Muscle layer of duodenum (tissue), 2 donors: Measurements from ENCODE around the gene EHD3.

Source experiments
- H3K27ac ChIP-seq: one replicate; pipeline ENCODE4 v1.7.0; 2013; ENCODE audit warnings: mild to moderate bottlenecking, low read length
- H3K27me3 ChIP-seq: one replicate; pipeline ENCODE4 v1.7.0; 2013; ENCODE audit warnings: low read depth, mild to moderate bottlenecking, control low read depth, low read length
- H3K36me3 ChIP-seq, 2 donors: one replicate each; pipeline ENCODE4 v1.7.0; 2013; ENCODE audit warnings: low read length in 2 of 2, control low read depth in 1 of 2, mild to moderate bottlenecking in 1 of 2; ENCODE audit not compliant: insufficient read depth in 2 of 2, control insufficient read depth in 1 of 2
- H3K4me1 ChIP-seq, 2 donors: one replicate each; pipeline ENCODE4 v1.7.0; 2013; ENCODE audit warnings: low read length in 2 of 2, mild to moderate bottlenecking in 2 of 2, control low read depth in 1 of 2, moderate library complexity in 1 of 2; ENCODE audit not compliant: insufficient read depth in 2 of 2, control insufficient read depth in 1 of 2
- H3K4me3 ChIP-seq, 2 donors: one replicate each; pipeline ENCODE4 v1.7.0; 2013; ENCODE audit warnings: low read length in 2 of 2, low read depth in 1 of 2, mild to moderate bottlenecking in 1 of 2
- H3K9me3 ChIP-seq, 2 donors: one replicate each; pipeline ENCODE4 v1.7.0; 2013; ENCODE audit warnings: low read length in 2 of 2, control low read depth in 1 of 2, mild to moderate bottlenecking in 1 of 2; ENCODE audit not compliant: control insufficient read depth in 1 of 2
- donor health status: healthy.

Gene EHD3

DNA sequence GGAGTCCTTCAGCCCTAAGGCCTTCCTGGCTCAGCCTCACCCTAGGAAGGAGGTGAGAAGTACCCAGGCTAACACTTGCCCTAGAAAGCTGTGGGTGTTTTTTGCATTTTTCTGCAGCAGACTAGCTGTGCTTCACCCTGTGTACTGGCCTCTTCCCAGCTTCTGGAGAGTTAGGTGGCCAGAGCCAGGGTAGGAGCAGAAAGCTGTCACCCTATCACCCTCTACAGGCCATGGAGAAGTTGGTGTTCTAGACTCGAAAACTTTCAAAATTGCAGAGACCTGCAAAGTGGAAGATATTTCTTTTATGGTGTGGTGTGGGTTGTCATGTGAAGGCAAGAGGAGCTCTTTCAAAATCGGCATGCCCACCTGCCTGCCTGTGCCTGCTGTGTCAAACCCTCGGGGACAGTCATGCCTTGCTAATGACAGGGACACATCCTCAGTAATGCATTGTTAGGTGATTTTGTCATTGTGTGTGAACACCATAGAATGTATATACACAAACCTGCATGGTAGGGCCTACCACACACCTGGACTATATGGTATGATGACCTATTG, 29.8 kb downstream of the EHD3 start:
- peaks cover 0 to 24% of the 10 kb centered on the region in 2 donors for H3K36me3 ChIP-seq
- H3K9me3 ChIP-seq, result no peaks in the 10 kb centered on the region
- no peaks in the 10 kb centered on the region for H3K4me1 ChIP-seq
- H3K27me3 ChIP-seq, result no peaks in the 10 kb centered on the region
- H3K4me3 ChIP-seq, result no peak overlapping the region
- H3K27ac ChIP-seq, result no peak overlapping the region

DNA sequence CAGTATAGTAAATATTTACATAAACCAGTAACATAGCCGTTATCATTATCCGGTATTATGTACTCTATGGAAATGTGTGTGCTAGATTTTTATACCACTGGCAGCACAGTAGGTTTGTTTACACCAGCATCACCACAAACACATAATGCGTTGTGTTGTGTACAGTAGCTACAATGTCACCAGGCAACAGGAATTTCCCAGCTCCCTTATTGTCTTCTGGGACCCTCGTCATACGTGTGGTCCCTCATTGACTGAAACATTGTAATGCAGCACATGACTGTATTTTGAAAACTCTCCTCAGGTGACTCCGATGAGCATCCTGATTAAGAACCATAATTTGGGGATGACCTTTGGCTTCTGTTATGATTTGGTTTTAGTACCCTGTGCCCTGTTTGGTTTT, 31.3 kb downstream of the EHD3 start:
- Histone ChIP-seq H3K4me1 (no peaks in the 10 kb centered on the region), H3K27ac (no peak overlapping the region), H3K4me3 (no peak overlapping the region), H3K9me3 (no peaks in the 10 kb centered on the region), H3K36me3 (peaks cover 0 to 24% of the 10 kb centered on the region in 2 donors), H3K27me3 (no peaks in the 10 kb centered on the region)

DNA sequence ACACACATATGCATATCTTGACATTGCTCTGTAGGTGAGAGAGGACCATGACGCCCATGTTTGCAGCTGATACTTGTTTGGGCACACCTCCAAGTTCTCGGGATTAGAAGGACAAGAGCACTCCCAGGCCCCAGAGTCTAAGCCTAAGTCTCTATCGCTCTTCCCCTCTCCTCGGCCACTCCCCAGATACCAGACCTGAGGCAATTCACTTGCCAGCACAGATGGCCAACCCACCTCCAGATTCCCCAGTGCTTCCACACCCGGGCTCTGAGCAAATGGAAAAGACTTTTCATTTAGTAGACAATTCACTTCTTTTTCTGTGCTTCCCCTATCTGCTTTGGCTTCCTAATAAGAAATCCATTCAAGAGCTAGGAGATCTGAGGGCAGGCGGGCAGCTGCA, 32.9 kb downstream of the EHD3 start:
- Histone ChIP-seq H3K4me3 (no peak overlapping the region), H3K27me3 (no peaks in the 10 kb centered on the region), H3K9me3 (no peaks in the 10 kb centered on the region), H3K4me1 (no peaks in the 10 kb centered on the region), H3K36me3 (peaks cover 0 to 21% of the 10 kb centered on the region in 2 donors), H3K27ac (no peak overlapping the region)

DNA sequence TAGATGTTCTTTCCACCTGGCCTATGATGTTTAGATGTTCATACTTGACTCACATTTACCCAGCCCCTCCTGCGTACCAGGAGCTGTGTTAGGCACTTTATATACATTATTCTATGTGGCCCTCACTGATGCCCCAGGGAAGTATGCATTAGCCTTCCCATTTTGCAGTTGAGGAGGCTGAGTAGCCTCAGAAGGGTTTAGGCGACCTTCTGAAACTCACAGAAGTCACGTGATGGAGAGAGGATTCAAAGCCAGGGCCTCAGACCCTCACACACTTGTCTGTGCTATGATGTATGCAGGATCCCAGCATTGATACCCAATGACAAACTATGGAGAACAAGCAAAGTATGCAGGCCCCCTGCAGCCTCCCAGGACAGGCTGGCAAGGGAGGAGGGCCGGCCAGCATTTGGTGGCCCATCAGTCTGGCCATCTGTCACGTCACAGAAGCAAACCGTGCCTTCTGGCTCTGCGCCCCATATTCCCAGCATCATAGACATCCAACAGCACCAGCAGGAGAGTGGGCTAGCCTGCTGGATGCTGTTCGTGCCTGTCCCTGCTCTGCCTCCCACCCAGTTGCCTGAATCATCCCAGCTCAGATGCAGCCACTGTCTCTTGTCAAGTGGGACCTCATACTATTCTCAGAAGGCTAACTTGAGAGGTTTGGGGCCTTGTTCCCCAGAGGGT, 33.6 kb downstream of the EHD3 start:
- H3K4me3 ChIP-seq, result no peak overlapping the region
- H3K27ac ChIP-seq, result no peak overlapping the region
- H3K9me3 ChIP-seq, result no peaks in the 10 kb centered on the region
- peaks cover 0 to 16% of the 10 kb centered on the region in 2 donors for H3K36me3 ChIP-seq
- H3K4me1 ChIP-seq, result no peaks in the 10 kb centered on the region
- no peaks in the 10 kb centered on the region for H3K27me3 ChIP-seq

DNA sequence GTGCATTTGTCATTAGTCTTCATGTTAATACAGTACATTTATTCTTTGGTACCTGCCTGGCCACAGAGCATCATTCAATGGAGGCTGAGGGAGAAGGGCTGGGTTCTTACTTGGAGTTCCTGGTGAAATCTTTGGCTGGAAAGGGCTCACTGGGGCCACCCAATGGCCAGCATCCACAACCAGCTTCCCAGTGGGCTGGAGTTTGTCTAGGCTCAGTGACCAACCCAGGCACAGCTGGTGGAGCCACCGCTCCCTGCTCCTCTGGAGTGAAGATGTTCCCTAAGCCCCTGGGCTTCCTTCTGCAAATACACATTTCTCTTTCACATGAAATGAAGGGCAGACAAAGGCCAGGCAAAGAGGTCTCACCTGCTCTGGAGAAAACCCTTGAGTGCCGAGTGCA, 34.4 kb downstream of the EHD3 start:
- Histone ChIP-seq H3K36me3 (peaks cover 0 to 16% of the 10 kb centered on the region in 2 donors), H3K27ac (no peak overlapping the region), H3K9me3 (no peaks in the 10 kb centered on the region), H3K4me3 (no peak overlapping the region), H3K27me3 (no peaks in the 10 kb centered on the region), H3K4me1 (no peaks in the 10 kb centered on the region)

DNA sequence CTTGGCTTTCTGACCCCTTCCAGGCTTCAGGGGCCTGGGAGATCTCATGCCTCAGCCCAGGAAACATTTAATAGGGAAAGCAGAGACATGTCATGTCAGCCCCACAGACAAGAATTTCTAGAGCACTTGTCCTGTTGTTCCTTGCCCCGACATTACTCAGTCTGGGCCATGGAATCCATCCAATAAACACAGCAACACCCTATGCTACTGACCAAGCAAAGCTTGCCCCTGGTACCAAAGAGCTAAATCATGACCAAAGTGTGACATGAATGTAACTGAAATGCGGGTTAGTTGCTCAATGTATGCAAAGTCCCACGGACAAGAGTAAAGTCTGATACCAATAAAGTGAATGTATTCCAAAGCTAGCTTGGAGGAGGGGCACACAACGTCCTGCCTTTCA, 35.1 kb downstream of the EHD3 start:
- Histone ChIP-seq H3K9me3 (no peaks in the 10 kb centered on the region), H3K4me3 (no peak overlapping the region), H3K4me1 (no peaks in the 10 kb centered on the region), H3K27me3 (no peaks in the 10 kb centered on the region), H3K36me3 (peaks cover 0 to 16% of the 10 kb centered on the region in 2 donors), H3K27ac (no peak overlapping the region)

DNA sequence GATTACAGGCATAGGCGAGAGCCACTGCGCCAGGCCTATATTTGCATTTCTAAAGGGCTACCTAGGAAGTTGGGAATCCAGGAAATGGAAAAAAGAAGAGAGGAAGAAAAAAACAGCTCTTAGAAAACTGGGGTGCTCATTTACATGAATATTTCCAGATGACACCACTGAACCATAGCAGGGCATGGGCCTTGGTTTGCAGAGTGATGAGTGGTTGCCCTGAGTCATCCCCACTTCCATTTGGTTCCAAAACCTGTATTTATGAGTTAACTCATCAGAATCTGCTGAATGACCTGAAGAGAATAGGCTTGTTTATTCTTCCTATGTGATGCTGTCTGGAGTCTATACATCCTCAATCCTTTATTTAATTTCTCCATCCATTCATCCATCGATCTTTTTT, 36.2 kb downstream of the EHD3 start:
- H3K9me3 ChIP-seq, result no peaks in the 10 kb centered on the region
- peaks cover 0 to 16% of the 10 kb centered on the region in 2 donors for H3K36me3 ChIP-seq
- no peaks in the 10 kb centered on the region for H3K27me3 ChIP-seq
- no peak overlapping the region for H3K4me3 ChIP-seq
- no peaks in the 10 kb centered on the region for H3K4me1 ChIP-seq
- no peak overlapping the region for H3K27ac ChIP-seq

DNA sequence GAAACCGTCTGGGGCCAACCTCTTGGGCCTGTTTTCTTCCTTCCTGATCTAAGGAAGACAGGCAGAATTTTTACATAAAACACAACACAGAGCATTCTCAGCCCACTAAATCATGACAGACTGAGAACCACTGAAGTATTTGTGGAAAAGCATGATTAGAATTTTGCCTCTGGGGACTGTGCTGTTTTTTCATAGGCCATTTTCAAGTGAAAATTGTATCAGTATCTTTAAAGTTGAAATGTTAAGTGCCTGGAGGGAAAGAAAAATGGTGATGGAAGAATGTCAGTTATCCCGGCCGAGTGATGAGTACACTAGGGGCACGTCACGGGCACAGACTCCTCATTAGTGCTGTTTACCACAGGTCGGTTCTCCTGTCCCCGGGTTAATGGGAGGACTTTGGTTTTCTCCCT, 36.9 kb downstream of the EHD3 start:
- H3K9me3 ChIP-seq, result no peaks in the 10 kb centered on the region
- no peak overlapping the region for H3K4me3 ChIP-seq
- no peaks in the 10 kb centered on the region for H3K4me1 ChIP-seq
- peaks cover 0 to 13% of the 10 kb centered on the region in 2 donors for H3K36me3 ChIP-seq
- no peak overlapping the region for H3K27ac ChIP-seq
- H3K27me3 ChIP-seq, result no peaks in the 10 kb centered on the region

DNA sequence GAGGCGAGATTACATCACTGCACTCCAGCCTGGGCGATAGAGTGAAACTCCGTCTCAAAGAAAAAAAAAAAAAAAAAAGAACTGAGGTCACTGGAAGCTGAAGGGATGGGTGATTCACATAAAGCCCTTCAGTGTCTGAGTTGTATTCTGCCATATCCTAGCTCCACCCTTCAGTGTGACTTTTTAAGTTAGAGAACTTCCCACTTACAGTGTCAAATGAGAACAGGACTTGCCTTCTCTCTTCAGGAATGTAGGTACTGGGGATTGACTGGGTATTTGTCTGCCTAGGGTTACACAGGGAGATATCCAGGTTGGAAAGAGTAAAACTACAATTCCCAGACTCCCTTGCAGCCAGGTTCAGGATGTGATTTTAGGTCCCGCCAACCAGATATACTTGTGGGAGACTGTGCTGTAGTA, 37.9 kb downstream of the EHD3 start:
- no peaks in the 10 kb centered on the region for H3K27me3 ChIP-seq
- no peak overlapping the region for H3K27ac ChIP-seq
- no peaks in the 10 kb centered on the region for H3K4me1 ChIP-seq
- no peak overlapping the region for H3K4me3 ChIP-seq
- H3K36me3 ChIP-seq, result peaks cover 0 to 6% of the 10 kb centered on the region in 2 donors
- no peaks in the 10 kb centered on the region for H3K9me3 ChIP-seq

DNA sequence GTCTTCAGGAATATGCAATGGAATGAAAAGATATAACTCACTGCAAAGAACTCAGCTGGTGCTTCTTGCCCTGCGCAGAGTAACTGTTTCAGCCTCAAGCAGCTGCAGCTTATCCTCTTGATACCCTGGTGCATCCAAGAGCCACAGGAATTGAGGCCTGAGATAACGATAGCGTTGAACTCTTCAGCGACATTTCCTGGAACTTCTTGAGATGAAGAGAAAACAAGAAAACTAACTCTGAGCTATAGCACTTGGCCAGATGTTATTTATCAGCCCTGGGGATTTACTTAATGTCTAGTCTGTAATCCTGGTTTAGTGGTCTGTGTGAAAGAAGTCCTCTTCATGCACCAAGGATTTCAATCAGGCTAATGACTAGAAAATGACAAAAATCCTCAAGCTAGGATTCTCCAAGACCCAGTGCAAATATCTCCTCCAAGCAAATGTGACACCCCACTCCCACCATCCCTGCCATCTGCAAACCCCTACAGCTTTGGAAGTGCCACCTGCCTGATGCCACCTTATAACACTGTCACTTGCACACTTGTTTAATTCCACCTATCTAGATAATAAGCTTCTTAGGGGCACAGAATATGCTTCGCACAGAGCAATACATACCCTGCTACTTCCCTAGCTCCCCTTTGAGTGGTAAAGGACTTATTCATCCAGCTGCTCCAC, 40.6 kb downstream of the EHD3 start:
- Histone ChIP-seq H3K9me3 (no peaks in the 10 kb centered on the region), H3K27me3 (no peaks in the 10 kb centered on the region), H3K4me3 (no peak overlapping the region), H3K27ac (no peak overlapping the region), H3K4me1 (no peaks in the 10 kb centered on the region), H3K36me3 (no peaks in the 10 kb centered on the region)

DNA sequence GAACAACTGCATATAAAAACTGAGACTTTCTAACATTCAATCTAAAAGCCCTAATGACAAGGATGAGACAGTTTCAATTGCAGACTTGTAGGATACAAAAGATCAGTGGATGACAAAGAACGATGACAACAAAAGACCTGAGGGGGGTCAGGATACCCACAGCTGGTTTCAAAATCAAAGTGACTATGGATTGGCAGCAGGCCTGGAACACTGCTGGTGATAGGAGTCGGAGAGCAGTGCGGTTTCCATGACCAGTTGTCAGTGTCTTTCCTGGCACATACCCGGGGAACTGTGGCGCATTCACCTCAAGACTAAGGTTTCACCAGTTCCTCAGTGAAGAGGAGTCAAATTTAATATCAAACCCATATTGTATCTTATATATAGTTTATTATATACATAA, 42.0 kb downstream of the EHD3 start:
- no peaks in the 10 kb centered on the region for H3K36me3 ChIP-seq
- no peaks in the 10 kb centered on the region for H3K4me1 ChIP-seq
- H3K27me3 ChIP-seq, result no peaks in the 10 kb centered on the region
- H3K27ac ChIP-seq, result no peak overlapping the region
- no peaks in the 10 kb centered on the region for H3K9me3 ChIP-seq
- H3K4me3 ChIP-seq, result no peak overlapping the region
